ENCODE data around the gene ASPN. TPM values are rescaled to one million over a fixed set of nuclear protein-coding genes. Genes with fewer than 3 reads are reported as not detected.

The ASPN gene
- total RNA-seq, 2 experiments from 2014 or later, result not detected

DNA sequence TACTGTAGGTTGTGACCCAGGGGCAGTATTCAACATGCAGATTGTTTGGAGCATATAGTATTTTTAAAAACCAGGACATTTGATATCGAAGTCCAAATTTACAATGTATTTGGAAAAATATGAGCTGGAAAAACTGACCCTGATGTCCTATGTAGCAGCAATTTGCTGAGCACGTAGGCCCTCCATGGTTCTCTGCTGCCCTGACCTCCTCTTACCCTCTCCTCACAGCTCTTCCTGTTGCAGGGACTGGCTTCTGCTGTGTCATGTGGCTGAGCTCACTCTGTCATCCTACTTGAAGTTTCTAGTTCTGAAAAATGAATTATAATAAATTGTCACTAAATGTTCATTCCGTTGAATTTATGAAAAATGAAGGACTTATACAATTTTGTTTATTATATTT is 4.1 kb upstream of the ASPN start:
- DNase-seq (no peak), ATAC-seq (no peak)
- CTCF ChIA-PET, result interaction anchor here (1.5 kb wide), 1 partner anchor 16 kb away, joined by 3 read pairs; no protein-coding TSS in a partner anchor
- Mint-ChIP-seq H3K27ac (no peak overlapping the region), H3K36me3 (ENCODE audit: low read depth) (no peaks in the 10 kb centered on the region), H3K4me1 (ENCODE audit: low read depth) (peaks cover under 1% of the 10 kb centered on the region), H3K27me3 (no peaks in the 10 kb centered on the region), H3K9me3 (no peaks in the 10 kb centered on the region), H3K4me3 (no peak overlapping the region)
- TF ChIP-seq CTCF (IDR thresholded peaks at IDR 0.05), result no peak
- POLR2A ChIA-PET, result no interaction called here
- intact Hi-C loops (cut with micrococcal nuclease), result no loop called here

- ATAC-seq (no peak), DNase-seq (no peak)
- CTCF ChIA-PET, result no interaction called here
- intact Hi-C loops (cut with micrococcal nuclease), result no loop called here
- TF ChIP-seq CTCF (IDR thresholded peaks at IDR 0.05), result no peak
- H3K36me3 Mint-ChIP-seq (ENCODE audit: low read depth), result no peaks in the 10 kb centered on the region
- no peaks in the 10 kb centered on the region for H3K9me3 Mint-ChIP-seq
- no peaks in the 10 kb centered on the region for H3K27me3 Mint-ChIP-seq
- POLR2A ChIA-PET, result no interaction called here
- no peak overlapping the region for H3K4me3 Mint-ChIP-seq
- no peak overlapping the region for H3K27ac Mint-ChIP-seq
- H3K4me1 Mint-ChIP-seq (ENCODE audit: low read depth), result peaks cover 5% of the 10 kb centered on the region
These were observed 2.3 kb upstream of the ASPN start for GRCh38 chr9:92484563-92484962.

DNA sequence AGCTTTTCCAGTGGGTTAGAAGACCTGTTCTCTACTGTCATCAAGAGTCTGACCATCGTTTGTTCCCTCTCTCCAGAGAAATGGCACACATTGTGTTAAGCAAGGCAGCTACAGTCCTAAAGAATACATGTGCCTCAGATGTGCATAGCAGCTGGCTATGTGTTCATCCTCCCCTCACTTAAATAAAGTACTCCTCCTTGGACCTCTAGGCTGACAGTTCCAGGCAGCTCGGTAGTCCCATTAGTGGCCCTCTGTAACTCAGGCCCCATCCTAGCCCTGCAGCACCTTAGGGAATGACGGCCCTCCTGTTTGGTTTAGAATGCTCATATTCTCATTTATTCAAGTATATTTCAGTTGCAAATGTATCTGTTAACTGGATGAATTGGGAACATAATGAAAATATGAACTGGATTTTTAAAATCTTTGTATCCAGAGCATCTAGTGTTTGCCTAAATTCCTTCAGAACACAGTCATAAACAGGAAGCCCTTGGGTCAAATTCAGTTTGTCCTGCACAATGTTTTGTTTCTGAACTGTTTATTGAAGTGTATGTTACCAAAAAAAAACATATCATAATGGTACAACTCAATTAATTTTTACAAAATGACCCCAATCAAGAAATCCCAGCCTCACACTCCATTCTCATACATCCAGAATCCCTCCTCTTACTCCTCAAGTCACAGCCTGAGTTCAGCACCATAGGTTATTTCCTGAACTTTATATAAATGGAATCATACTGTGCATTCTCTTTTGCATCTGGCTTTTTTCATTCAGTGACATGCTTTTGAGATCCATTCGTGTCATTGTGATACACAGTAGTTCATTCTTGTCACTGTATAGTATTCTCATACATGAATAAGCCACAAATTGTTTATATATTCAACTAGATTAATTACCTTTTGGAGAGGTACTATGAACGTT is 1.6 kb upstream of the ASPN start:
- no peak overlapping the region for H3K4me3 Mint-ChIP-seq
- no peaks in the 10 kb centered on the region for H3K36me3 Mint-ChIP-seq (ENCODE audit: low read depth)
- ChIA-PET CTCF (no interaction called here), POLR2A (no interaction called here)
- DNase-seq (no peak), ATAC-seq (no peak)
- no peak overlapping the region for H3K27ac Mint-ChIP-seq
- no peaks in the 10 kb centered on the region for H3K27me3 Mint-ChIP-seq
- TF ChIP-seq CTCF (IDR thresholded peaks at IDR 0.05), result no peak
- H3K4me1 Mint-ChIP-seq (ENCODE audit: low read depth), result peaks cover 5% of the 10 kb centered on the region
- no peaks in the 10 kb centered on the region for H3K9me3 Mint-ChIP-seq
- intact Hi-C loops (cut with micrococcal nuclease), result no loop called here

DNA sequence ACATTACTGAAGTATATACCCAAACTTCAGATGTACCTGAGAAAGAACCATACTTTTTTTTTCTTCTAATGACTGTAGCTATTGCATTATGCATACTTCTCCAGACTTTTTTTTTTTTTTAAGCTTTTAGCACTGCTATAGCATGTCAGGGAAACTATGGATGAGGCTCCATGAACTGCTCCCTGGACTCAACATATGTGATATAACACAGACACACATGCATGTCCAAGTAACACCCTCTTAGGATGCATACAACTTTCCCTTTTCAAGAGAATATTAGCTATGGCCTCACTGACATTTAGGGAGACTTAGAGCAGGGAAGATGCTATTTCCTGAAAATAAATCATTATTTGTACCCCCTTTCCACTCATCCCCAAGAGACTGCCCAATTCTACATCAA is 499 bp upstream of the ASPN start:
- Mint-ChIP-seq H3K4me3 (no peak overlapping the region), H3K36me3 (ENCODE audit: low read depth) (no peaks in the 10 kb centered on the region), H3K27ac (no peak overlapping the region), H3K27me3 (no peaks in the 10 kb centered on the region), H3K4me1 (ENCODE audit: low read depth) (peaks cover 5% of the 10 kb centered on the region), H3K9me3 (no peaks in the 10 kb centered on the region)
- DNase-seq, result no peak
- ChIA-PET CTCF (no interaction called here), POLR2A (no interaction called here)
- no peak for ATAC-seq
- intact Hi-C loops (cut with micrococcal nuclease), result no loop called here
- no peak for TF ChIP-seq CTCF (IDR thresholded peaks at IDR 0.05)

GRCh38 chr9:92480986-92481633 is 1.2 kb downstream of the ASPN start:
- Mint-ChIP-seq H3K36me3 (ENCODE audit: low read depth) (no peaks in the 10 kb centered on the region), H3K9me3 (no peaks in the 10 kb centered on the region), H3K4me1 (ENCODE audit: low read depth) (peaks cover 5% of the 10 kb centered on the region), H3K27me3 (no peaks in the 10 kb centered on the region), H3K4me3 (no peak overlapping the region), H3K27ac (no peak overlapping the region)
- ATAC-seq (no peak), DNase-seq (no peak)
- TF ChIP-seq CTCF (IDR thresholded peaks at IDR 0.05), result no peak
- CTCF ChIA-PET, result interaction anchor here (1.0 to 1.2 kb wide), 2 partner anchors 10 to 310 kb away, joined by 3 read pairs; no protein-coding TSS in a partner anchor
- POLR2A ChIA-PET, result no interaction called here
- intact Hi-C loops (cut with micrococcal nuclease), result no loop called here

Data from activated CD8-positive, alpha-beta T cell treated with anti-CD3 and anti-CD28 coated beads for 36 hours (primary cell).